ENCODE data around the gene DNAJB8.

The DNAJB8 gene

DNA sequence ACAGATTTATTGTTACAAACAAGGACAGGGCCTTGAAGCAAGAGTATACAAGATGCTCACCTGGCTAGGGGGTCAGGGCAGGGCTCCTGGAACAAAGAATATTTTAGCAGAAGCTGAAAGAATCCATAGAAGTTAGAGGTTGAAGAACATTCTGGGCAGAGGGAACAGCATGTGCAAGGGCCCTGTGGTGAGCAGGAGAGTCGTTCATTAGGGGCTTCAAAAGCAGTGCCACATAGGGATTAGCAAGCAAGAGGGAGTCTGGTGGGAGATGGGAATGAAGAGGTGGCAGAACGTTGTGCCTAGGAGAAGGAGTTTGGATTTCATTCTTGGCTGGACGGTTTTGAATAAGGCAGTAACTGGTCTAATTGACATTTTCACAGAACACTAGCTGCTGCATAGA, 22.9 kb downstream of the DNAJB8 start:
- TF ChIP-seq, protein P1, sequence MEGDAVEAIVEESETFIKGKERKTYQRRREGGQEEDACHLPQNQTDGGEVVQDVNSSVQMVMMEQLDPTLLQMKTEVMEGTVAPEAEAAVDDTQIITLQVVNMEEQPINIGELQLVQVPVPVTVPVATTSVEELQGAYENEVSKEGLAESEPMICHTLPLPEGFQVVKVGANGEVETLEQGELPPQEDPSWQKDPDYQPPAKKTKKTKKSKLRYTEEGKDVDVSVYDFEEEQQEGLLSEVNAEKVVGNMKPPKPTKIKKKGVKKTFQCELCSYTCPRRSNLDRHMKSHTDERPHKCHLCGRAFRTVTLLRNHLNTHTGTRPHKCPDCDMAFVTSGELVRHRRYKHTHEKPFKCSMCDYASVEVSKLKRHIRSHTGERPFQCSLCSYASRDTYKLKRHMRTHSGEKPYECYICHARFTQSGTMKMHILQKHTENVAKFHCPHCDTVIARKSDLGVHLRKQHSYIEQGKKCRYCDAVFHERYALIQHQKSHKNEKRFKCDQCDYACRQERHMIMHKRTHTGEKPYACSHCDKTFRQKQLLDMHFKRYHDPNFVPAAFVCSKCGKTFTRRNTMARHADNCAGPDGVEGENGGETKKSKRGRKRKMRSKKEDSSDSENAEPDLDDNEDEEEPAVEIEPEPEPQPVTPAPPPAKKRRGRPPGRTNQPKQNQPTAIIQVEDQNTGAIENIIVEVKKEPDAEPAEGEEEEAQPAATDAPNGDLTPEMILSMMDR (IDR thresholded peaks at IDR 0.05; ENCODE audit: low read depth, low read length): no peak
- no peak for DNase-seq (ENCODE audit: extremely low read depth, low read depth)

GRCh38 chr3:128442949-128443348, 23.7 kb downstream of the DNAJB8 start:
- DNase-seq (ENCODE audit: extremely low read depth, low read depth): no peak
- TF ChIP-seq, protein P1 (IDR thresholded peaks at IDR 0.05; ENCODE audit: low read depth, low read length): no peak

DNA sequence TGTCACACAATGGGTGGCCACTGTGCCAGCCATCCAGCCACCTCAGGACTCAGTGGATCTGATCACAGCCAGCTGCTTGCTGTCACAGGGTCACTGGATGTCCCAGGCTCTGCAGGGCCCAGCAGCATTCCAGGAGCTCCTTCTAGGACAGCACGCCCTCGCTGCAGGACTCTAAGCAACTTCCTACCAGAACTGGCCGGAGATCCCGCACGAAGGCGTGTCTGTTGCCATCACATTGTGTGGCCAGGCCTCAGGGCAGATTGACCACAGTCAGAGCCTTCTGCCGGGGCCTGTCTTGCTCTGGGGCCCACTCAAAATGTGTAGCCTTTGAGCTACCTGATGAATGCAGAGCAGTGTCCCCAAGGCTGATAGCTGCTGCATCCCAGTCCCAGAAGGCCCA, 24.6 kb downstream of the DNAJB8 start:
- no peak for DNase-seq (ENCODE audit: extremely low read depth, low read depth)
- TF ChIP-seq, protein P1 (IDR thresholded peaks at IDR 0.05; ENCODE audit: low read depth, low read length): no peak

- no peak for DNase-seq (ENCODE audit: extremely low read depth, low read depth)
Measured at GRCh38 chr3:128439226-128439625, 27.5 kb downstream of the DNAJB8 start.

DNA sequence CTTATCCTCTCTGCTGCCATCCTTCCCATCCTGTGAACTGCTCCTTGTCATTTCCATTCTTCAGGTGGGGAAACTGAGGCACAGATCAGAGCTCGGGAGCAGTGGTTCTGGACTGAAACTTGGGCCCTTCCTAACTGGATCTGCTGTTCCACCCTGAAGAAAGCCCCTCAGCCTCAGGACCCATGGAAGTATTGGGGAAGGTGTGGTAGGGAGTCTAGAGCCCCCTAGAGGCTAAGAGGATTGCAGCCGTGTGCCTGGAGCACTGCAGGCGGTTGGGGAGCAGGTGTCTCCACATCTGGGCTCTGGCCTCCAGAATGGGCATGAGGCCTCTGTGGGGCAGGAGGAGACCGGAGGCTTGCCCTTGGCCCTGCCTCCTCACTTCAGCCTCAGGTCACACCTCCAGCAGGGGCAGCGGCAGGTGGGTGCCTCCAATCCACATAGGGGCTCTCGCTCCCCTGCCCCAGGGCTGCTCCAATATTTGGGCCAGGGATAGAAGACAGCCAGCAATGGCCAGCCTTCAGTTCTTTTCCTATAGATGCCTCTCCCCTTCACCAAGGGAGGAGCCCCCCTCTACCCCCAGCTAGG, 28.1 kb downstream of the DNAJB8 start:
- TF ChIP-seq, protein P1 (IDR thresholded peaks at IDR 0.05; ENCODE audit: low read depth, low read length): peak; percentile 18

More at GRCh38 chr3:128439226-128439625, 27.5 kb downstream of the DNAJB8 start:
- TF ChIP-seq, protein P1 (IDR thresholded peaks at IDR 0.05; ENCODE audit: low read depth, low read length): no peak

DNA sequence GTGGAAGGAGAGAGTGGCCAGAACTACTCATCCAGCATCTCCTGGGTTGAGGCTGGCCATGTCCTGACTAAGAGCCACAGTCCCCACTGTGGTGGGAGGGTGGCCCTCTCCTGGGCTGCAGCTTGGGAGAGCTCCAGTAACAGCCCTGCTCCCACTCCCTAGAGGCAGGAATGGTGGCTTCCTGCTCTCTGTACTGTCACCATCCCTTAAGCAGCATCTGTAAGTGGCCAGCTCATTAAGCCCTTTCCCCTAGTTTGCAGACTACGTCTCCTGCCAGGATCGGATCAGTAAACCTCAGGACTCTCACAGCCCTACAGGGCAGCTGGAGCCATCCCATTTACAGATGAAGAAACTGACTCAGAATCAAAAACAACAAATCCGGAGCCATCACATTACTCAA, 30.5 kb downstream of the DNAJB8 start:
- TF ChIP-seq, protein P1 (IDR thresholded peaks at IDR 0.05; ENCODE audit: low read depth, low read length): no peak
- no peak for DNase-seq (ENCODE audit: extremely low read depth, low read depth)

More for the DNA sequence above, 28.1 kb downstream of the DNAJB8 start:
- no peak for DNase-seq (ENCODE audit: extremely low read depth, low read depth)

- no peak for DNase-seq (ENCODE audit: extremely low read depth, low read depth)
- TF ChIP-seq, protein P1 (IDR thresholded peaks at IDR 0.05; ENCODE audit: low read depth, low read length): no peak
Measured at GRCh38 chr3:128435561-128435960, 31.1 kb downstream of the DNAJB8 start.

All from AG09319 (cell line).